ENCODE data around the gene ALCAM.

ALCAM gene

GRCh38 chr3:105429034-105429762 is 62.5 kb downstream of the ALCAM start:
- no peak for DNase-seq (ENCODE audit: low read depth in 2 of 2)

- no peak for DNase-seq (ENCODE audit: low read depth in 2 of 2)
Observed at GRCh38 chr3:105430455-105430854, 63.7 kb downstream of the ALCAM start.

- no peak for DNase-seq (ENCODE audit: low read depth in 2 of 2)
Observed at GRCh38 chr3:105431200-105431599, 64.5 kb downstream of the ALCAM start.

- DNase-seq (ENCODE audit: low read depth in 2 of 2) = no peak
Observed at GRCh38 chr3:105435277-105435676, 68.6 kb downstream of the ALCAM start.

GRCh38 chr3:105436687-105437086 is 70.0 kb downstream of the ALCAM start:
- no peak for DNase-seq (ENCODE audit: low read depth in 2 of 2)

- DNase-seq (ENCODE audit: low read depth in 2 of 2) = no peak
Observed at GRCh38 chr3:105440113-105440512, 73.4 kb downstream of the ALCAM start.

- no peak for DNase-seq (ENCODE audit: low read depth in 2 of 2)
Observed at GRCh38 chr3:105444725-105445124, 78.0 kb downstream of the ALCAM start.

GRCh38 chr3:105448338-105448982 is 81.8 kb downstream of the ALCAM start:
- no peak for DNase-seq (ENCODE audit: low read depth in 2 of 2)

- DNase-seq (ENCODE audit: low read depth in 2 of 2) = no peak
Observed at GRCh38 chr3:105449414-105449813, 82.7 kb downstream of the ALCAM start.

GRCh38 chr3:105456017-105456416 is 89.3 kb downstream of the ALCAM start:
- DNase-seq (ENCODE audit: low read depth in 2 of 2) = no peak

GRCh38 chr3:105458518-105459215 is 92.0 kb downstream of the ALCAM start:
- no peak for DNase-seq (ENCODE audit: low read depth in 2 of 2)

- no peak for DNase-seq (ENCODE audit: low read depth in 2 of 2)
Observed at GRCh38 chr3:105459566-105460290, 93.0 kb downstream of the ALCAM start.

GRCh38 chr3:105463620-105464019 is 96.9 kb downstream of the ALCAM start:
- no peak for DNase-seq (ENCODE audit: low read depth in 2 of 2)

- no peak for DNase-seq (ENCODE audit: low read depth in 2 of 2)
Observed at GRCh38 chr3:105465251-105465853, 98.6 kb downstream of the ALCAM start.

GRCh38 chr3:105466072-105466471 is 99.4 kb downstream of the ALCAM start:
- DNase-seq (ENCODE audit: low read depth in 2 of 2) = no peak

GRCh38 chr3:105466495-105467404 is 100.0 kb downstream of the ALCAM start:
- no peak for DNase-seq (ENCODE audit: low read depth in 2 of 2)

GRCh38 chr3:105470851-105471250 is 104.1 kb downstream of the ALCAM start:
- DNase-seq (ENCODE audit: low read depth in 2 of 2) = no peak

GRCh38 chr3:105473521-105474223 is 107.0 kb downstream of the ALCAM start:
- DNase-seq (ENCODE audit: low read depth in 2 of 2) = no peak

- DNase-seq (ENCODE audit: low read depth in 2 of 2) = no peak
Observed at GRCh38 chr3:105480768-105481167, 114.1 kb downstream of the ALCAM start.

GRCh38 chr3:105483476-105483875 is 116.8 kb downstream of the ALCAM start:
- no peak for DNase-seq (ENCODE audit: low read depth in 2 of 2)
